GM13977 (cell line): Measurements from ENCODE around the gene APPL2.

ENCODE experiments used
- DNase-seq: peaks from one replicate; pipeline ENCODE4 v3.0.0; 2012; ENCODE audit warnings: low spot score
- CTCF ChIP-seq: IDR thresholded peaks from 2 replicates; pipeline ENCODE4 v1.5.1; 2012; ENCODE audit warnings: mild to moderate bottlenecking, control low read depth; ENCODE audit not compliant: insufficient read depth; ENCODE audit errors: extremely low read depth, missing control alignments
- in situ Hi-C: fragments of 300-500 bp; cut with MboI; formaldehyde crosslinking; loops from one replicate; pipeline ENCODE4 v1.12.0; 2022; ENCODE audit warnings: low sequenced_read_pairs, low pct_unique_long_range_greater_than_20kb, mixed read lengths, inconsistent platforms; ENCODE audit not compliant: unreplicated experiment

APPL2 gene

GRCh38 chr12:105275997-105276733, 40.2 kb upstream of the APPL2 start:
- no peak for DNase-seq
- TF ChIP-seq CTCF: no peak
- in situ Hi-C loops: loop anchor here (25.0 kb wide), 1 partner anchor 111 kb away; no protein-coding TSS in a partner anchor

- in situ Hi-C loops: no loop called here
- DNase-seq: no peak
- TF ChIP-seq CTCF: no peak
Measured at GRCh38 chr12:105274571-105274970, 38.6 kb upstream of the APPL2 start.

- DNase-seq: no peak
- TF ChIP-seq CTCF: no peak
- in situ Hi-C loops: no loop called here
Measured at GRCh38 chr12:105273601-105274000, 37.6 kb upstream of the APPL2 start.

- no peak for TF ChIP-seq CTCF
- in situ Hi-C loops: no loop called here
- DNase-seq: no peak
Measured at GRCh38 chr12:105272814-105273416, 36.9 kb upstream of the APPL2 start.

- TF ChIP-seq CTCF: no peak
- no peak for DNase-seq
- in situ Hi-C loops: no loop called here
Measured at GRCh38 chr12:105272152-105272551, 36.2 kb upstream of the APPL2 start.

- in situ Hi-C loops: no loop called here
- TF ChIP-seq CTCF: no peak
- DNase-seq: no peak
Measured at GRCh38 chr12:105271364-105271763, 35.4 kb upstream of the APPL2 start.
